ENCODE data around the gene CCDC30. TPM values are rescaled to one million over a fixed set of nuclear protein-coding genes. Genes with fewer than 3 reads are reported as not detected.

The CCDC30 gene
- total and polyA plus RNA-seq, 10 donors, result 0.65 to 11.6 (median 3.7) TPM

DNA sequence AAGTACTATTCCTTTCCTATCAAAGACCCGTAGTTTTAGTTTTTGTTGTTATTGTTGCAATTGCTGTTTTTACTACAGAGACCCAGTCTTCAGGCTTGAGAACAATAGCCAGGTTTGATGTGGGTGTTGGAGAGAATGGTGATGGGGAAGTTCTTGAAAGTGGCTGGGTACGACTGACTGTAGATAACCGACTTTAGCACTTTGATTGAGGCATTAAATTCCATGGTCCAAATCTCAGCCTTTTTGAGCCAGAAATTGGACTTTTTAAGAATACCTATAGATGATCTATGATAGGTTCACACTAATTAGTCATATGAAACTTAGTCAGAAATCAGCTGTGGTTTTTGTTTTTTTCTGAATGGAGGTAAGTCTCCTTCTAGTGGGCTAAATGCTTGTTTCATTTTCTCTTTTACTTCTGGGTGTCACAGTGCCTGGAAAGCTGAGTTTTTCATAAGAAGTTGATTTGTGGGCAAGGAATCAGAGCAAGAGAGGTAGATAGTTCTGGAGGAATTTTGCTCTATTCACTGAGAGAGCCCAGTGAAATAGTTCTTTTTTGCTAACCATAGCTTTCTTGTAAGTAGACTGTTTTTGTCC, 197.9 kb downstream of the CCDC30 start:
- Histone ChIP-seq H3K4me3 (no peak overlapping the region), H3K9me3 (no peaks in the 10 kb centered on the region), H3K4me1 (peaks cover 14 to 52% (median 25%) of the 10 kb centered on the region in 6 donors), H3K36me3 (peaks cover 0 to 68% (median 39%) of the 10 kb centered on the region in 6 donors), H3K27ac (peak overlapping the region in 1 of 8 donors; percentile 29), H3K27me3 (replicated peaks in 1 of 7) (no peaks in the 10 kb centered on the region)
- no peak for DNase-seq
- TF ChIP-seq, protein P1, sequence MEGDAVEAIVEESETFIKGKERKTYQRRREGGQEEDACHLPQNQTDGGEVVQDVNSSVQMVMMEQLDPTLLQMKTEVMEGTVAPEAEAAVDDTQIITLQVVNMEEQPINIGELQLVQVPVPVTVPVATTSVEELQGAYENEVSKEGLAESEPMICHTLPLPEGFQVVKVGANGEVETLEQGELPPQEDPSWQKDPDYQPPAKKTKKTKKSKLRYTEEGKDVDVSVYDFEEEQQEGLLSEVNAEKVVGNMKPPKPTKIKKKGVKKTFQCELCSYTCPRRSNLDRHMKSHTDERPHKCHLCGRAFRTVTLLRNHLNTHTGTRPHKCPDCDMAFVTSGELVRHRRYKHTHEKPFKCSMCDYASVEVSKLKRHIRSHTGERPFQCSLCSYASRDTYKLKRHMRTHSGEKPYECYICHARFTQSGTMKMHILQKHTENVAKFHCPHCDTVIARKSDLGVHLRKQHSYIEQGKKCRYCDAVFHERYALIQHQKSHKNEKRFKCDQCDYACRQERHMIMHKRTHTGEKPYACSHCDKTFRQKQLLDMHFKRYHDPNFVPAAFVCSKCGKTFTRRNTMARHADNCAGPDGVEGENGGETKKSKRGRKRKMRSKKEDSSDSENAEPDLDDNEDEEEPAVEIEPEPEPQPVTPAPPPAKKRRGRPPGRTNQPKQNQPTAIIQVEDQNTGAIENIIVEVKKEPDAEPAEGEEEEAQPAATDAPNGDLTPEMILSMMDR (IDR thresholded peaks at IDR 0.05 in 8 of 11, conservative IDR thresholded peaks at IDR 0.05 in 3 of 11), result no peak
- TF ChIP-seq POLR2AphosphoS5 (IDR thresholded peaks at IDR 0.05) (no peak), POLR2A (IDR thresholded peaks at IDR 0.05) (no peak)
- intact Hi-C loops (cut with DNase I; ENCODE audit: low total_unique reads), result no loop called here
- WGBS, 5 donors, result 59 to 88% (median 80%) methylated on average over 3 of the region's 3 CpGs

DNA sequence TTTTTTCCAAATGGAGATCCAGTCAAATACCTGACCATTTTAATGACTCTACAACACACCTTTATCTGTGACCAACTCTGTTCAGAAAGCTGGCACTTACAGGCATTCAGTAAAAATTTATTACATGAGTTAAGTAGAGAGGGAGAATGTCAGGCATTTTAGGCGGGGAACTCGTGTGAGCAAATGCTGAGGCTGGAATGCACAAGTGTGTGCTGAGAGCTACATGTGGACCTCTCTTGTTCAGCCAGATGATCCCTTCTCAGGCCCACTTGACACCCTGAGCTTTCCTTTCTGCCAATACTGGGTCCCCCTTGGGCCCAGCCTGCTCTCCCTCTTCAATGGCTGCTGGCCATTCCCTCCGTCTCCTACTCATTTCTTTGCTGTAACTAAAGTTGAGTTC, 206.8 kb downstream of the CCDC30 start:
- intact Hi-C loops (cut with DNase I; ENCODE audit: low total_unique reads), result no loop called here
- no peak overlapping the region for H3K4me3 ChIP-seq
- no peaks in the 10 kb centered on the region for H3K27me3 ChIP-seq (replicated peaks in 1 of 7)
- no peak for DNase-seq
- 95 to 98% (median 97%) methylated on average over 3 of the region's 3 CpGs for WGBS, 5 donors
- H3K36me3 ChIP-seq, result peaks cover 0 to 100% (median 74%) of the 10 kb centered on the region in 6 donors
- H3K27ac ChIP-seq, result no peak overlapping the region
- TF ChIP-seq, protein P1 (IDR thresholded peaks at IDR 0.05 in 8 of 11, conservative IDR thresholded peaks at IDR 0.05 in 3 of 11), result no peak
- no peak for TF ChIP-seq POLR2A (IDR thresholded peaks at IDR 0.05)
- H3K4me1 ChIP-seq, result peaks cover 0 to 5% (median 0%) of the 10 kb centered on the region in 6 donors
- H3K9me3 ChIP-seq, result no peaks in the 10 kb centered on the region

DNA sequence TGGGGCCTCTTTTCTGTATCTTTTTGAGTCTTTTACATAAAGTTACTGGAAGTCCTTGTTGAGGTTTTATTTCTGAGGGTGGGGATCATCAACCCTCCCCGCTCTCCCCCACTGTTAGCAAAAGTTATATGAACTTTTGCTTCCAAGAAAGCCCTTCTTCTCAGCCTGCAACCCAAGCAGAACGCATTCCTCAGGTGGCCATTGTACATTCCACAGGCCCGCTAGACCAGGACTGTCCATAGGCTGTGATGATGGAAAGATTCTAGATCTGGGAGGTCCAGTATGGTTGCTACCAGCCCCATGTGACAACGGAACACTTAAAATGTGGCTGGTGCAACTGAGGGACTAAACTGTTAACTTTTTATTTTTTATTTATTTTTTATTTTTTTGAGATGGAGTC, 207.3 kb downstream of the CCDC30 start:
- no peak for DNase-seq
- Histone ChIP-seq H3K27me3 (replicated peaks in 1 of 7) (no peaks in the 10 kb centered on the region), H3K27ac (no peak overlapping the region), H3K36me3 (peaks cover 0 to 100% (median 72%) of the 10 kb centered on the region in 6 donors), H3K4me1 (peaks cover 0 to 9% (median 0%) of the 10 kb centered on the region in 6 donors), H3K4me3 (no peak overlapping the region), H3K9me3 (no peaks in the 10 kb centered on the region)
- intact Hi-C loops (cut with DNase I; ENCODE audit: low total_unique reads), result no loop called here
- 93 to 100% (median 96%) methylated on average over 4 of the region's 4 CpGs for WGBS, 5 donors
- TF ChIP-seq POLR2A (IDR thresholded peaks at IDR 0.05), result no peak
- TF ChIP-seq, protein P1 (IDR thresholded peaks at IDR 0.05 in 8 of 11, conservative IDR thresholded peaks at IDR 0.05 in 3 of 11), result no peak
- no peak for TF ChIP-seq POLR2AphosphoS5 (IDR thresholded peaks at IDR 0.05)

DNA sequence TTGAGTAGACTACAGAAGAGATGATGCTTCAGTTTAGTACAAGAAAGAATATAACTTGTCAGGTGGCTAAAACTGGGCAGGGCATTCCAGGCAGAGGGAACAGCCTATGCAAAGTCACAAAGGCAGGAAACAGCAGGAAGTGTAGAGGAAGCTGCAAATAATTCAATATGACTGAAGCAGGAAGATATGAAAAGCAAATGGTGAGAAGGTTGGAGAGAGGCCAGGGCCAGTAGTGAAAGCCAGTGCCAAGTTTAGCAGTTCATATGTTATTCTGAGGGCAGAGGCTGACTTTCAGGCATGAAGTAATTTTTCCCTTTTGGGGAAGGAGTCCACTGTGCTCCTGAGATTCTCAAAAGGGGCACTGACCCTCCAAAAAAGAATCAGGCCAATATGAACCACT, 211.1 kb downstream of the CCDC30 start:
- Histone ChIP-seq H3K4me3 (no peak overlapping the region), H3K4me1 (peaks cover 0 to 10% (median 0%) of the 10 kb centered on the region in 6 donors), H3K27ac (peak overlapping the region in 5 of 8 donors; percentile 19 to 48 (median 38)), H3K9me3 (no peaks in the 10 kb centered on the region), H3K36me3 (peaks cover 0 to 80% (median 47%) of the 10 kb centered on the region in 6 donors), H3K27me3 (replicated peaks in 1 of 7) (no peaks in the 10 kb centered on the region)
- peak in 1 of 3 donors; percentile 56 for TF ChIP-seq POLR2AphosphoS5 (IDR thresholded peaks at IDR 0.05)
- TF ChIP-seq, protein P1 (IDR thresholded peaks at IDR 0.05 in 8 of 11, conservative IDR thresholded peaks at IDR 0.05 in 3 of 11), result no peak
- intact Hi-C loops (cut with DNase I; ENCODE audit: low total_unique reads), result no loop called here
- no peak for DNase-seq
